ENCODE measurements around the gene COX4I2. TPM values are rescaled to one million over a fixed set of nuclear protein-coding genes. Genes with fewer than 3 reads are reported as not detected.

Gene COX4I2
- total RNA-seq, 2 experiments from 2014 or later, result not detected

- intact Hi-C loops (cut with micrococcal nuclease), result no loop called here
- Mint-ChIP-seq H3K36me3 (ENCODE audit: low read depth) (peaks cover 86% of the 10 kb centered on the region), H3K27ac (peak overlapping the region; percentile 83), H3K4me3 (no peak overlapping the region), H3K4me1 (ENCODE audit: low read depth) (peaks cover 76% of the 10 kb centered on the region), H3K27me3 (no peaks in the 10 kb centered on the region), H3K9me3 (no peaks in the 10 kb centered on the region)
- ATAC-seq (no peak), DNase-seq (no peak)
- ChIA-PET POLR2A (interaction anchor here (0.9 to 1.1 kb wide), 4 partner anchors 8 to 46 kb away, joined by 3 to 4 read pairs (median 4); no protein-coding TSS in a partner anchor), CTCF (interaction anchor here (1.0 to 11.1 kb wide), 3 partner anchors 9 to 51 kb away, joined by 3 to 131 read pairs (median 64); partner anchors contain the start of gene BCL2L1)
- no peak for TF ChIP-seq CTCF (IDR thresholded peaks at IDR 0.05)
Observed at GRCh38 chr20:31670371-31671228, 32.9 kb downstream of the COX4I2 start.

GRCh38 chr20:31671324-31671723 lies 33.6 kb downstream of the COX4I2 start:
- POLR2A ChIA-PET, result interaction anchor here (0.9 to 1.1 kb wide), 3 partner anchors 9 to 45 kb away, joined by 3 to 4 read pairs (median 3); no protein-coding TSS in a partner anchor

DNA sequence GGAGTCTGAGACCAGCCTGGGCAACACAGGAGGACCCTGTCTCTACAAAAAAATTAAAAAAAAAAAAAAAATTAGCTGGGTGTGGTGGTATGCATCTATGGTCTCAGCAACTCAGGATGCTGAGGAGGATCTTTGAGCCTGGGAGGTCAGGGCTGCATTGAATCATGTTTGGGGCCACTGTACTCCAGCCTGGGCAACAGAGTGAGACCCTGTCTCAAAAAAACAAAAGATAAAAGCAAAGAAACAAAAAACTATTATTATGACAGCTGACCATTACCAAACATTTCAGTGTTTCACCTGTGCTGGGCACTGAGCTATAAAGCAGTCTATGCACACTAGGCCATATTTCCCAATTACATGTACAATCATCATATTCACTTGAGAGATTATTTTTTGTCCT lies 35.7 kb downstream of the COX4I2 start:
- POLR2A ChIA-PET, result interaction anchor here (3.5 to 5.6 kb wide), 3 partner anchors 9 to 47 kb away, joined by 22 to 107 read pairs (median 25); partner anchors contain the start of gene BCL2L1
- intact Hi-C loops (cut with micrococcal nuclease), result no loop called here
- no peak for TF ChIP-seq CTCF (IDR thresholded peaks at IDR 0.05)
- Mint-ChIP-seq H3K36me3 (ENCODE audit: low read depth) (peaks cover 87% of the 10 kb centered on the region), H3K4me1 (ENCODE audit: low read depth) (peaks cover 78% of the 10 kb centered on the region), H3K4me3 (no peak overlapping the region), H3K27me3 (no peaks in the 10 kb centered on the region), H3K27ac (peak overlapping the region; percentile 97), H3K9me3 (no peaks in the 10 kb centered on the region)
- DNase-seq, result no peak
- CTCF ChIA-PET, result interaction anchor here (1.7 to 11.1 kb wide), 3 partner anchors 12 to 48 kb away, joined by 6 to 131 read pairs (median 64); partner anchors contain the start of gene BCL2L1
- no peak for ATAC-seq

More at GRCh38 chr20:31671324-31671723, 33.6 kb downstream of the COX4I2 start:
- Mint-ChIP-seq H3K9me3 (no peaks in the 10 kb centered on the region), H3K36me3 (ENCODE audit: low read depth) (peaks cover 86% of the 10 kb centered on the region), H3K27me3 (no peaks in the 10 kb centered on the region), H3K4me1 (ENCODE audit: low read depth) (peaks cover 76% of the 10 kb centered on the region), H3K27ac (peak overlapping the region; percentile 64), H3K4me3 (no peak overlapping the region)
- no peak for TF ChIP-seq CTCF (IDR thresholded peaks at IDR 0.05)
- ATAC-seq, result no peak
- intact Hi-C loops (cut with micrococcal nuclease), result no loop called here
- DNase-seq, result peak; percentile 0
- CTCF ChIA-PET, result interaction anchor here (1.0 to 11.1 kb wide), 3 partner anchors 10 to 50 kb away, joined by 3 to 131 read pairs (median 64); partner anchors contain the start of gene BCL2L1

DNA sequence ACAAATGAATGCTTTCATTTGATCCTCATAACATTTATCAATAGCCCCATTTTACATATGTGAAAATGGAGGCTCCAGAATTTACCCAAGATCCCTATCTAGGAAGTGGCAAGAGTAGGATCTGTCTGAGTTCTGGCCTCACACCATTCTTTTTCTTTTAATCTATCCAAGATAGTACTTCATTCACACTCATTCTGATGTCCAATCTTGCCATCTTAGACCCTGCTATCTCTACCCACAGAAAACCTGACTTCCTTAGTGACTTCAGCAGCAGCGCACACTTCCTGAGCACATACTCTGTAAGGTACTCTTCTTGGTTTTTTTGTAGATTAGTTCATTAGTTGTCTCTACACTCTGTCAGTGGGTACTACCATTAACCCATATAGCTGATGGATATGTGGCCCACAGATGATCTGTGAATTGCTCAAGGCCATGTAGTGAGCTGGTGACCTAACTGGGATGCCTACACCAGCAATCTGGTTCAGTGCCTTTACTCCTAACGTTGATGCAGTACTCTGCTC lies 36.3 kb downstream of the COX4I2 start:
- DNase-seq (no peak), ATAC-seq (no peak)
- CTCF ChIA-PET, result interaction anchor here (1.7 to 11.1 kb wide), 4 partner anchors 13 to 47 kb away, joined by 6 to 131 read pairs (median 39); partner anchors contain the start of gene BCL2L1
- Mint-ChIP-seq H3K4me1 (ENCODE audit: low read depth) (peaks cover 81% of the 10 kb centered on the region), H3K36me3 (ENCODE audit: low read depth) (peaks cover 89% of the 10 kb centered on the region), H3K27ac (peak overlapping the region; percentile 97), H3K27me3 (no peaks in the 10 kb centered on the region), H3K9me3 (no peaks in the 10 kb centered on the region), H3K4me3 (peak overlapping the region; percentile 77)
- intact Hi-C loops (cut with micrococcal nuclease), result loop anchor here (2.0 kb wide), 1 partner anchor 43 kb away; no protein-coding TSS in a partner anchor
- POLR2A ChIA-PET, result interaction anchor here (0.6 to 5.6 kb wide), 5 partner anchors 9 to 306 kb away, joined by 4 to 107 read pairs (median 22); partner anchors contain the start of gene BCL2L1
- no peak for TF ChIP-seq CTCF (IDR thresholded peaks at IDR 0.05)

Measured in activated CD8-positive, alpha-beta T cell treated with anti-CD3 and anti-CD28 coated beads for 36 hours (primary cell).